Measurements from ENCODE around the gene KCNQ4.
A peak's percentile ranks its signal among the peaks of the same experiment; 100 is the strongest.

The KCNQ4 gene

DNA sequence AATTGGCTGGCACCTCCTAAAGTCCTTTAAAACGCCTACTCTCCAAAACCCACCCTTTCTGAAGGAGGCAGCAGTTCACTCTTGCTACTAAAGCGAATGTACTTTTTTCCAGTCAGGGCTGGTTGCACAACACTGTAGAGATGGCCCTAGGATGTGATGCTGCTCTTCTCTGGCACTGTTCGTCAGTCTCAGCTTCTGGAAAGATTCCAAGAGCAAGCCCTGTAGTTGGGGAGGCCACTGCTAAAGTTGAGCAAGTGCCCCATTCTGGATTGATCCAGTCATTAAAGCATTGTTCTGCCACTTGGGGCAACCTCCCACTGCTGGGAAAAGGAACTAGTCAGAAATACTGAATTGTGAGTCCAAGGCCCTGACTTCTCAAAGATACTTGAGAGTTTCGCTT is 28.5 kb upstream of the KCNQ4 start:
- DNase-seq (ENCODE audit: low read depth in 2 of 2), result no peak

DNA sequence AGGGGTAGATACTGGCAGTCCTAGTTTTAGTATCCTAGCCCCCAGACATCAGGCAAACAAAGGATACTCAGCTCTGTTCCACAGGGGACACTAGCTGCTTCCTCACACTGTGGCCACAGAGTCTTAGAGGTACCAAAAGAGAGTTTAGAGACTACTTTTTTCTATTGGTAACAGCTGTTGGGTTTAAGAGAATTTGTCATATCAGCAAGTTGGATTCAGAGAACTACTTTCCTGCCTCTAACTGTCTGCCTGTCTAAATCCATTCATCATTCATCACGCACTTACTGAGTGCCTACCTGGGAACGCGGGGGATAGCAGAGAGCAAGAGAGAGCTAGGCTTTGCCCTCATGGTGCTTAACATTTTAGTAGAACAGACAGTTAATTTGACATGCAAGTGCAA is 27.1 kb upstream of the KCNQ4 start:
- no peak for DNase-seq (ENCODE audit: low read depth in 2 of 2)

DNA sequence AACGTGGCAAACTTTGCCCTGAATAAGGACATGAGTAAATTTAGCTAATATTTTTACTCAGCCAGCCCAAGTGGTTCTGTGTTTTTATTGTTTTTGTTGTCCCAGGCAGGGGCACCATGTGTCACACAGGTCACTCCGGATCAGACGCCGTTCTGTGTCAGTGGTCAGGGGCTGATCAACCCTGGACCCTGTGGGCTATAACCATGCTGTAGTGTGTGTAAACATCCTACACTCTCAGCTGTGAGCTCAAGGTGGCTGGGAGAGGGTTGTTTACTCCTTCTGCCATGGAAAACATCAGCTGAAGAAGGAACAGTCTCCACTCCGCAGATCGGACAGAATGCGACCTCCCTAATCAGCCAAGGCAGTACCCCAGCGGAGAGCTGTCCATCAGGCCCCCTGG is 26.5 kb upstream of the KCNQ4 start:
- no peak for DNase-seq (ENCODE audit: low read depth in 2 of 2)

DNA sequence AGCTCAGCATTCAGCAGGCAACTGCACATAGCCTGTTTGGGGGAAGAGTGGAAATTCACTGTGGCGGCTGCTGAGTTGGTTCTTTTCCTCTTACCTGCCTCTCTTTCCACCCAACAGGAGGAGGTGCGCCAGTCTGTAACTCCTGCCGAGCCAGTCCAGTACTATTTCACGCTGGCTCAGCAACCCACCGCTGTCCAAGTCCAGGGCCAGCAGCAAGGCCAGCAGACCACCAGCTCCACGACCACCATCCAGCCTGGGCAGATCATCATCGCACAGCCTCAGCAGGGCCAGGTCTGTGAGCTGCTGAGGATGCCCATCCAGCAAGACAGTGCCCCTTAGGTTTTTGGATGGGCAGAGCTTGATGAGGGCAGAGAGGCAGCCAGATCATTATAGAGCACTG is 25.6 kb upstream of the KCNQ4 start:
- no peak for DNase-seq (ENCODE audit: low read depth in 2 of 2)

DNA sequence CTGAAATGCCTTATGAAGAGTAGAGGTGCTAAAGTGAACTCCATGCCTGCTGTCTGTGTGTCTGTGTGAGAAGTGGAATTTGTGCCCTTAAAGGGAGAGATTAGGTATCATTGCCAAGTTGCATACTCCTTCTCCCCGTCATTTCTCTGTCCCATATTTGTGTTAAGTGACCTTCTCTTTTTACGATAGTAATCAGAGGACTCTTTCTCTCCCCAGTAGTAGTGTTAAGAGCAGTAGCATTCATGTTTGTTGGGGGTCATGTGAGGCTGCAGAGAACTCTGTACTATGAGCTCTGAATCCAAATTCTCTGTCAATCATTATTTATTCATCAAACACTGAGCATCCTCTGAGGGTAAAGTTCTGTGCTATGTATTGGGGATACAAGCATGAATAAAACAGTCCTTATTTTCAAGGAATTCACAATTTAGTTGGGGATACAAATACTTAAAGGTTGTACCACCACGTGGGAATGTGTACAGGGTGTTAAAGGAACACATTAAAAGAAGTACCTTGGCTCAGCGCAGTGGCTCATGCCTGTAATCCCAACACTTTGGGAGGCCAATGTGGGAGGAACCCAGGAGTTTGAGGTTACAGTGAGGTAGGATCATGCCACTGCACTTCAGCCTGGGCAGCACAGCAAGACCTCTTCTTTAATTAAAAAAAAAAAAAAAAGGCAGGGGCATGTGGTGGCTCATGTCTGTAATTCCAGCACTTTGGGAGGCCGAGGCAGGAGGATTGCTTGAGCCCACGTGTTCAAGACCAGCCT is 24.8 kb upstream of the KCNQ4 start:
- DNase-seq (ENCODE audit: low read depth in 2 of 2), result no peak

DNA sequence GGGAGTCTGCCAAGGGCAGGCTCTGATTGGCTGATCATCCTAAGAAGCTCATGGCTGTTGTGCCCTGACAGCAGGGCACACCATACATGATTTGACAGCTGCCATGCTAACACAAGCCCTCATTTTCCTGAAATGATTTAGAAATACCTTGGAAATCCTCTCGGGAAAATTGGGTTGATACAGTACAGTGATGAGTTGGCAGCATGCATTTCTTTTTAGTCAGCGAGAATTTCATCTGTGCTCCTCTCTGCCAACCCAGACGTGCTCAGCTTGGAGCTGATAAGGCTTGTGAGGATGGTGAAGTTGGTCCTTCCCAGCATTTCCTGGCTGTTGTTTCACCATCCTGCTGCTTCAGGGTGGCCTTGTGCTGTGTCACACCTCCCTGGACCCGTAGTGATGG is 22.6 kb upstream of the KCNQ4 start:
- no peak for DNase-seq (ENCODE audit: low read depth in 2 of 2)

DNA sequence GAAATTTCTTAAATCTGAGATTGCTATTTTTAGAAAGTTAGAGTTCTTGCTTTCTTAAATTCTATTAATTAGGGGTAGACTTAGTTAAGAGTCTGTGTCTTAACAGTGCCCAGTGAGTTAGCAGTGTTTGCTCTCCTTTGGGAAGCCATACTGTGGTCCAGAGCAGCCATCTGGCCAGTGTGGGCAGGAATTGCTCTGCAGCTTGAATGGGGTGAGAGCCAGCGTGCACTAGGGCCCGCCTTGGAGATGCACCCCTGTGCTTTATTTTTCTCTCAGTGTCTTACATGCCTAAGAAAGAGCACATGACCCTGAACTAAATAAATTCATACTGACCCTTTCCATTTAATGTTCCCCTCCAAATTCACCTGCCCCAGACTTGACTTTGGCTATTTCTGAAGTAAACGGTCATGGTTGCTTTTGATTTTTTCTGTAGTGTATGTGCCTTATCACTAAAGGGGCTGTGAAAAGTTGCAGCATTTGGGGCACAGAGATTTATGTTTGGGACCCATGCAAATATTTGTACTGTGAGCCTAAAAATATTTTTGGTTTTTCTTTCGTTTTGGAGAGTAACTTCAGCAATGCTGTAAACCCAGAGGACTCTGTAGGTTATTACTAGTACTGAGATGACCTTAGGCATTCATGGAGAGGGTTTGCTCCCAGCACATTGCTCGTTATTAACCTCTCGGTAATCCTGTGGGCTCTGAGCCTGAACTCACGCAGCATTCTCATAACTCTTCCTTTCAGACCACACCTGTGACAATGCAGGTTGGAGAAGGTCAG is 21.3 kb upstream of the KCNQ4 start:
- no peak for DNase-seq (ENCODE audit: low read depth in 2 of 2)

DNA sequence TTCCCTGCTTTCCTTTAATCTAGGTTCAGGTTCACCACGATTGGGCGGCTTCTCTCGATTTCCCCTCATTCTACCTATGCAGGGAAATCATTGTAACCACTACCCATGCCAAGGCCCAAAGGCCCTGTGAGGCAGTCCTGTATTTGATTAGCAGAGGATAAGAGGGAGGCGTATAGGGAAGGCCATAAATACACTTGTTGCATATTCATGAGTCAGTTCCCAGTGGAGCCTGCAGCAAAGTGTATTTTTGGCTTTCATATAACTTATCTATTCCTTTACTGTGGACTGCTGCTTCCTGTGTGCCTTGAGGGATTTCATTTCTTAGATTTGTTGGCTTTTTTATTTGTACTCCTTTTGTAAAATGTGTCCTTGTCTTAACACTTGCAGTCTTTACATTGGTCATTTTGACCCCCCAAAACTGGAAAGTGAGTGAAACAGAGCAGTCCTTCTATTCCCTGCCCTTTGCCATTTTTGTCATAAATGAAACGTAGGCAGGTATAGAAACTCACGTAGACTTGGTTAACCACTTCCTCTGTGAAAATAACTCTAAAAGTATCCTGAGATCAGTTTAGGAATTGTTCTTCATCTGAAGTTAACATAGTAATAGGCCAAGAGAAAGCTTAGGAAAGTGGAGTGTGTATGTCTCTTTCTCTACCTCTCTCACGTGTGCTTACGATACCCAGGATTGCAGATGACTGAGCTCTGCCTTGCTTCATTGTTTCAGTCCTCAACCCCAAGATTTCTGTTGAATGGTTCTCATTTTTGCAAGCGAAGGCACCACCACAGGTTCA is 19.6 kb upstream of the KCNQ4 start:
- no peak for DNase-seq (ENCODE audit: low read depth in 2 of 2)

DNA sequence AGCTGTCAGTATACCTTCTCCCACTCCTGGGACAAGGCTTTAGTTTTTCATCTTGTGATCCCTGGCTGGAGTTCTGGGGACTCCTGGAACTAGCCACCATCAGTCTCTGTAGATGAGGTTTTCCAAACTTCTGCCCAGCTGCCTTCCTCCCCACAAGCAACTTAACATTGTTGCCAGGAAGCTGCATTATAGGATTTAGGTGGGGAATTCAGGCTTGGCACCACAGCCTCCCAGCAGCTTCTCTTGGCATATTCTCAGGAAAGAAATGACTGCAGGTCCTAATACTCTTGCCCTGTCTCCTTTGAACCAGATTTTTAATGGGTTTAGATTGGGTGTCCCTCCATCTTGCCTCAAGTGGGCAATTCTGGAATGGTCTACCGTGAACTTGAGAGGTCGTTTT is 18.6 kb upstream of the KCNQ4 start:
- no peak for DNase-seq (ENCODE audit: low read depth in 2 of 2)

DNA sequence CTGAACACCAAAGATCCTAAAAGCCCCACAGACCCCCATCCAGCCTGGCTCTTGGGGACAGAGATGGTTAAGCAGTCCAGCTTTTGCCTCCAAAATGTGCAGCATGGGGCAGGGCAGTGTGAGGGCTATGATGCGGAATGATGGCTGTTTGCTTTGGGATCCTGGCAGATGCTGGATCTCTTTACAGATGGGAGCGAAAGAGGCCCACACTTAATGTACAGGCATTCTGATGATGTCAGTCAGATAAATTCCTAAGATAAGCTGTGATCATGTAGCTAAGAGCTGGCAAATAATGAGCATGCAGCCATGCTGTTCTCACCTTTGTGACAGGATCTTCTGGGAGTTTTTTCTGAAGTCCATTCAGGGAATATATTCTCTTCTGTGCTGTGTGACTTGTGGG is 17.6 kb upstream of the KCNQ4 start:
- DNase-seq (ENCODE audit: low read depth in 2 of 2), result no peak

DNA sequence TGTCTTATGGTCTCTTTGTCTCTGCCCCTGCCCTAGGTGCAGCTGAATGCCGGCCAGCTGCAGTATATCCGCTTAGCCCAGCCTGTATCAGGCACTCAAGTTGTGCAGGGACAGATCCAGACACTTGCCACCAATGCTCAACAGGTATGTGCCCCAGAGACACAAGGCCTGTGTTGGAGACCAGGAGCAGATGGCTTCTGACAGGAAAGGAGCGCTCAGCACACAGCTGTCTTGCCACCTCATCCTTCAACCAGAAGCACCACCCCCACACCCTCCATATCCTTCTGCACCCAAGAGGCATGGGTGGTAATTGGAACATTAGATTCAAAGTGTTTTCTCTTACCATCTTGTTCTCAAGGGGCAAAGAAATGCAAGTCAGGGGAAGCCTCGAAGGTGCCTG is 17.0 kb upstream of the KCNQ4 start:
- no peak for DNase-seq (ENCODE audit: low read depth in 2 of 2)

DNA sequence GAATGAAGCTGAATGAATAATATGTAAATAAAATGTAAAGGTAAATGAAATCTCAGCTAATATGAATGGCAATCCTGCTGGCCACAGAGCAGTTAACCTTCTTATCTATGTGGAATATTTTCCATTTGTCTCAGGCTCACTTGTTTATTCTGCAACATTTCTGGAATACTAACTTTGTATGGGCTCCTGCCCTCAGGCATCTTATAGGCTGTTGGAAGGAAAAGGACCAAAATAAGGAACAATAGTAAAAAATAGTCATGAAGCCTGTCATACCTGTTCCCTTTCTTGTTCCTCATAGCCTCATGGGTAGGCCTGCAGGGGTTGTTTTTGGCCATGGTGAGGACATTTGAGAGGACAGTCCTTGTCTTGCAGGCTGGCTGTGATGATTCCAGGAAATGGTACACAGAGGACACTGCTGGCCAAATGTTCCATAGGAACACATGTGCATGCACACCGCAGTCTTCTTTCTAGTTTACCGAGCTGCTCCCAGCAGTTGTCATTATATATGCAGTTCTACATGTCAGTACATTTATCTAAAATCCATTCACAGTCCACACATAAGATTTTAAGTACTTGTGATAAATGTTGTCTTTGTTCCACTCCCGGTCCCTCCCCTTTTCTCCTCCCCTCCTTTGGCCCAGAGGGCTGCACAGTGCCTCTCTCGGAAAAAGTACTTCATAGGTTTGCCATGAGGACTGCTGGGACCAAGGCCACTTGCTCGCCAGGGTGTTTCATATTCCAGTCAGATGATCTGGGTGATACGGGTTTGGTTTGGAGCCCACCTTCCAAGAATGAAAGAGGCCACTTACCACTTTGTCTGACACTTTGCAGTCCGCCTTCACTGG is 15.2 kb upstream of the KCNQ4 start:
- DNase-seq (ENCODE audit: low read depth in 2 of 2), result no peak

DNA sequence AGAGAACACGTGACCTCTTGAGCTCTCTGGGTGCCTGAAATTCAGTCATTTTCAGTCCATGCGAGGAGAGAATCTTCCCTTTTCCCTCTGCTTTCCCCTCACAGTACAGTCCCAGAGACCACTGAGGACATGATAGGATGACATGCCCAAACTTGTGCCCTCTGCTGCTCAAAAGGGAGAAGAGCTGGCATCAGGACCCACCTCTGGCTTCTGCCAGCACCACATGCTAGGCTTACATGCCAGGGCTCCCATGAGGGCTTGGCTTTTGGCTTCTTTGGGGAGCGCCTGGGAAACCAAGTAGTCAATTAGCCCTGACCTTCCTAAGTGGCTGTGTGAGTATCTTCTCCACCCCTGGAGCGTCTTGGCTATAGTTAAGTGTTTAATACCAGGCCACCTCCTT is 13.8 kb upstream of the KCNQ4 start:
- DNase-seq (ENCODE audit: low read depth in 2 of 2), result no peak

DNA sequence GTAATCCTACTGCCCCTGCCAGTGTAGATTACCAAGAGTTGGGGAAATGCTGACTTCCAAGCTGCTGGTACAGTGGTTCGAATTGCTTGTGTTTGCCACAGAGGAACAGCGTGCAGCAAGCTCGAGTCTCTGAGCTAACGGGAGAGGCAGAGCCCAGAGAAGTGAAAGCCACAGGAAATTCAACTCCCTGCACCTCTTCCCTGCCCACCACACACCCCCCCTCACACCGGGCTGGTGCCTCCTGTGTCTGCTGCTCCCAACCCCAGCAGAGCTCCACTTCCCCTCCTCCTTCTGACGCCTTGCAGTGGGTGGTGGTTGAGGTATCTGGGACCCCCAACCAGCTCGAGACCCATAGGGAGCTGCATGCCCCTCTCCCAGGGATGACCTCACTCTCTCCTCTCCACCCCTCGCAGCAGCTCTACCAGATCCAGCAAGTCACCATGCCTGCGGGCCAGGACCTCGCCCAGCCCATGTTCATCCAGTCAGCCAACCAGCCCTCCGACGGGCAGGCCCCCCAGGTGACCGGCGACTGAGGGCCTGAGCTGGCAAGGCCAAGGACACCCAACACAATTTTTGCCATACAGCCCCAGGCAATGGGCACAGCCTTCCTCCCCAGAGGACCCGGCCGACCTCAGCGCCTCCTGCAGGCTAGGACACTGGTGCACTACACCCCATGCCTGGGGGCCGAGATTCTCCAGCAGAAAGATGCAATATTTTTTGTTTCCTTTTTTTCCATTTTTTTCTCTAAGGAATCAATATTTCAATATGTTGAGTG is 13.1 kb upstream of the KCNQ4 start:
- no peak for DNase-seq (ENCODE audit: low read depth in 2 of 2)

DNA sequence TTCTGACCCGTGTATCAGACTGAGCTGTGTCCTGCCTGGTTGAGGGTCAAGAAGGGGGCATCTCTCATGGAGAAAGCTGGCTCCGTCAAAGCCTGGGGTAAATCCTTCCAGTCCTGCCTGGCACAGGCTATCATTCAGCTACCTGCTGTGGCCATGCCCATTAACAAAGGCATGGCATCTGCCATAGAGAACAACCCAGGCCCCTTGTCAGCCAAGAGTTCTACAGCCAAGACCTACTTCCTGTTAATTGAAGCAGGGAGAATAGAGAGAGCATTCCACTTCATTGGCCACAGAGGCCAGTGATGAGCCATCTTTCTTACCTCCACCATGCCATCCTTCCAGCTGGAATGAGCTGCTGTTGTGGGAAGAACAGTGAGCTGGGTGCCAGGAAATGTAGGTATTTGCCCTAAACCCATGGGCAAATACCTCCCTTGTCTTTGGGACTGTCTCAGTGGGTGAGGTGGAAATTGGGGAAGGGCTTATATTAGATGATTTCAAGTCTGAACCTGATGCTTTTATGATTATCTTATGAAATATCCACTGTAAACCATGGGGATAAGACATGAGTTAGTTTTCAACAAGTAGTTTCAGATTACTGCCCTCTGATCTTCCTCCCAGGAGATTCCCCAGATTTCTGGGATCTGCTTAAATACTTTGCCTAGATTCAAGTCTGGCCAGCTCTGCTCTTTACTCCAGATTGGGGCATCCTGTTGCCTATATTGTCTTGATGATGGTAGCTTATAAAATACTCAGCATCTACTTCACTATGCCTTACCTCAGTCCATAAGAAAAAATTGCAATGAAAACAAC is 11.2 kb upstream of the KCNQ4 start:
- no peak for DNase-seq (ENCODE audit: low read depth in 2 of 2)

DNA sequence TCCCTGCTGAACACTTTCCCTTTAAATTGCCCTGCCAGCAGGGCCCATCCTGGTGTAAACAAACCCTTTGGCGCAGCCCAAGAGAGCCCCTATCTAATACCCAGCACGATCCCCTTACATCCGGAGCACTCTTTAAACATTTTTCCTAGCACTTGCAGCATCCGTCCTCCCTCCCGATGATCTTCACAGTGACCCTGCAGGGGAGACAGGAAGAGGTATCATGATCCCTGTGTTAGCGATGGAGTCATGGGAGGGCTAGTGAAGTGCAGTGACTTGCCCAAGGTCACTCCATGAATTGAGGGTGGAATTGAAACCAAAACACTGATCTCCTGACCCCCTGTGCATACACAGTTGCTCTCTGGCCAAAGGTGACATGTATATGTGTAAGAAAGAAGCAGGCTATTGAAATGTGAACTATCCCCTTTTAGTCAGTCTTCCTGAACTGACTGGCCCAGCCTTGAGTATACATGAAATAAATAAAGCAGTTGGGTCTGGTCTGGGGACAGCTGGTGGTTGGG is 9.8 kb upstream of the KCNQ4 start:
- no peak for DNase-seq (ENCODE audit: low read depth in 2 of 2)

DNA sequence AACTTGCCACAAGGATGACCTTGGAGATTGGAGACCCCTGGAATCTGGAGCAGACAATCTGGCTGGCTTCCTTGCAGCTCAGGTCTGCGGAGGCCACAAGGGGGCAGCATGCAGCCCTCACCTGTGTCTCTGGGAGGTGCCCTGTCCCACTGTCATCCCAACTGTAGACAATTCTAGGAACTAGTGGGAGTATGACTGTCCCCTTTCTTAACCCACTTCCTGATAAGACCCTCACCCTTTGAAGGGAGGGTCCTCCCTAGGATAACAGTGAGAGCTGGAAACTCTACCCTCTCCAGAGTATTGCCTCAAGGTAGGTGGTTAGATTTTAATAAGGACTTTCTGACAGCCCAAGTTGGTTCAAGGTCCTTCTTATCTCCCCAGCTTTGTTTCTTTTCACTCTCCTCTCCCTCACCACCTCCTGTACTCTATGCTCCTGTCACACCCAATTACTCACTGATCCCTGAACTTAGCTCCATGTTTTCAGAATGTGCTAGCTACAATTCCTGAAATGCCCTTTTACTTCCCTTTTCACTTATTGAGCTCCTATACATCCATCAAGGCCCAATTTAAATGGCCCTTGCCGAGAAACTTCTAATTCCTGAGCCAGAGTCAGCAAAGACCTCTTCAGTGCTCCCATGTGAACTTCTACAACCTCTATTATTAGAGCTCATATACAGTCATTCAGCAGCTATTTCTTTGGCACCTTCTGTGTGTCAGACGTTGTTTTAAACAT is 9.2 kb upstream of the KCNQ4 start:
- peak in 1 of 2 donors; percentile 57 for DNase-seq (ENCODE audit: low read depth in 2 of 2)

DNA sequence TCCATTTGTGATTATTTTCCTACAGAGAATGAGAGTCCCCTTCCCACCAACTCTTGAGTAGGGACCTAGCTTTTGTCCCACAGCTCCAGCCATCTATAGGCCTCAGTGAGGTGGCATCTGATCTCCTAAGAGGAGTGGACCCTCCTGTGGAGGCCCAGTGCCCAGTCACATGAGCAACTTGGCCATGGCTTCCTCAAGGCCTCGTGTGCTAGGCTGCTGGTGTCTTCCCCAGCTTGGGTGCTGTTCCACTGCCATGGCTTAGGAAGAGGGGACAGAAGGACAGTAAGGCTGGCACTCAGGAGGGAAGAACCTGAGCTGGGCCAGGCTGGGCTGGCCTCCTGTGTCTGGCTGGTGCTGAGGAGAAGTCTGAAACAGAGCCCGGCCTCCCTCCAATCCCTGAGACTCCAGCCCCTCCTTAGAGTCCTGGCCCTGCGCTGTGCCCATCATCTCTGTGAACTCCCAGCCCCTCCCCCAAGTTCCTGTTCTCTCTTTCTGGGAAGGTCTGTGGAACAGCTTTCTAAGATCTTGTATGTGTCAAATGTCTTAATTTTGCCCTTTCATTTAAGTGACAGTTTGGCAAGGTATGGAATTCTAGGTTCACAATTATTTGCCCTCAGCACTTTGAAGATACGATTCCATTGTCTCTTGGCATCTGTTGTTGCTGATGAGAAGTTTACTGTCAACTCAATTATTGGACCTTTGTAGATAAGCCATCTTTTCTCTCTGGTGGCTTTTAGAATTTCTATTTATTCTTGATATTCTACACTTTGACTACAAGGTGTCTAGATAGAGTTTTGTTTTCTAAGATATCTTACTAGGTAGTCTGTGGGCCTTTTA is 7.1 kb upstream of the KCNQ4 start:
- no peak for DNase-seq (ENCODE audit: low read depth in 2 of 2)

Measured in stimulated activated CD4-positive, alpha-beta T cell treated with anti-CD3 and anti-CD28 coated beads, Interleukin-15, amount 100 ng/mL, for 48 hours (primary cell).